GM18508 (cell line): ENCODE data around the gene RBBP8.

Experiments
- ATAC-seq: cut with Tn5 transposase; IDR thresholded peaks from one replicate; pipeline ENCODE4 v1.9.1; 2021; ENCODE audit warnings: moderate number of reproducible peaks; ENCODE audit not compliant: insufficient read depth, unreplicated experiment

RBBP8 gene

GRCh38 chr18:22987547-22988189, 54.5 kb downstream of the RBBP8 start:
- ATAC-seq, result no peak

- no peak for ATAC-seq
These were observed 55.1 kb downstream of the RBBP8 start for GRCh38 chr18:22988208-22988607.

GRCh38 chr18:22998344-22998743, 65.2 kb downstream of the RBBP8 start:
- no peak for ATAC-seq

- ATAC-seq, result no peak
These were observed 66.1 kb downstream of the RBBP8 start for GRCh38 chr18:22999212-22999611.

GRCh38 chr18:22999647-23000046, 66.5 kb downstream of the RBBP8 start:
- no peak for ATAC-seq

- ATAC-seq, result no peak
These were observed 70.2 kb downstream of the RBBP8 start for GRCh38 chr18:23003289-23003688.

GRCh38 chr18:23012249-23012648, 79.1 kb downstream of the RBBP8 start:
- no peak for ATAC-seq

- ATAC-seq, result no peak
These were observed 87.6 kb downstream of the RBBP8 start for GRCh38 chr18:23020555-23021294.

- ATAC-seq, result no peak
These were observed 88.5 kb downstream of the RBBP8 start for GRCh38 chr18:23021623-23022022.

- ATAC-seq, result no peak
These were observed 99.0 kb downstream of the RBBP8 start for GRCh38 chr18:23032030-23032582.

- no peak for ATAC-seq
These were observed 99.9 kb downstream of the RBBP8 start for GRCh38 chr18:23033056-23033455.

- ATAC-seq, result no peak
These were observed 103.6 kb downstream of the RBBP8 start for GRCh38 chr18:23036660-23037201.

- ATAC-seq, result no peak
These were observed 104.5 kb downstream of the RBBP8 start for GRCh38 chr18:23037646-23038045.

GRCh38 chr18:23038712-23039111, 105.6 kb downstream of the RBBP8 start:
- no peak for ATAC-seq

- no peak for ATAC-seq
These were observed 109.0 kb downstream of the RBBP8 start for GRCh38 chr18:23042133-23042532.

GRCh38 chr18:23043803-23044376, 110.8 kb downstream of the RBBP8 start:
- no peak for ATAC-seq

GRCh38 chr18:23049698-23050373, 116.7 kb downstream of the RBBP8 start:
- no peak for ATAC-seq

- no peak for ATAC-seq
These were observed 120.8 kb downstream of the RBBP8 start for GRCh38 chr18:23053776-23054457.

GRCh38 chr18:23054553-23054952, 121.4 kb downstream of the RBBP8 start:
- ATAC-seq, result no peak

GRCh38 chr18:23056315-23056714, 123.2 kb downstream of the RBBP8 start:
- no peak for ATAC-seq
